SU-DHL-6 (cell line): ENCODE measurements around the gene UBE3B.

Experiments used
- CTCF ChIP-seq: fragments of 200-600 bp; sonication (generic); IDR thresholded peaks from one replicate; pipeline ENCODE4 v1.5.1; 2017; ENCODE audit warnings: antibody characterized with exemption, mild to moderate bottlenecking, low read length, moderate library complexity; ENCODE audit not compliant: insufficient read depth, poor library complexity, severe bottlenecking
- EZH2phosphoT487 ChIP-seq: fragments of 200-600 bp; sonication (generic), shearing (Covaris generic); conservative IDR thresholded peaks from 2 replicates; pipeline ENCODE4 v1.6.1; 2018; ENCODE audit warnings: mild to moderate bottlenecking, antibody characterized with exemption, low read length, moderate library complexity, mixed read lengths

DNA sequence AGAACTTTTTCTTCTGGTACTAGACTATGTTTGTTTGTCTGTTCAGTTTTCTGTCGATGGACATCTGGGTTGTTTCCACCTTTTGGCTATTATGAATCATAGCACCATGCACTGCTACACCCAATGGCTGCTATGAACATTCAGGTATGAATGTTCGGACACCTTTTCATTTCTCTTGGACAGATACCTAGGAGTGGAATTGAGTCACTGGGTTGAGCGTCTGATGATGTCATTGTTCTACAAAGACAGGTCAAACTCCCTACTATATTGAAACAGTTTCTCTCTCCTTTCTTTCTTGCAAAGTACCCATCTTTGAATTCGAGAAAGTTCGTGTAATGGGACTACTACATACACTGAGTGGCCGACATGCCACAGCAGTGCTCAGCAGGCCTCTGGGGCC, 45.0 kb upstream of the UBE3B start:
- no peak for TF ChIP-seq CTCF
- TF ChIP-seq EZH2phosphoT487: no peak
